Measurements from ENCODE around the gene AKR1B1. TPM values are rescaled to one million over a fixed set of nuclear protein-coding genes. Genes with fewer than 3 reads are reported as not detected.

AKR1B1 gene
- total RNA-seq, 2 donors from 2014 or later = 30.5 to 75.0 TPM

- Histone ChIP-seq H3K36me3 (no peaks in the 10 kb centered on the region), H3K9me3 (no peaks in the 10 kb centered on the region), H3K27me3 (replicated peaks; ENCODE audit: insufficient read depth) (no peaks in the 10 kb centered on the region), H3K4me3 (no peak overlapping the region), H3K4me1 (replicated peaks) (no peaks in the 10 kb centered on the region), H3K27ac (no peak overlapping the region)
- 74% methylated on average over 2 of the region's 2 CpGs for WGBS
- intact Hi-C loops (cut with DNase I) = no loop called here
- DNase-seq (ENCODE audit: low spot score) = no peak
- no peak for TF ChIP-seq POLR2A (IDR thresholded peaks at IDR 0.05)
- TF ChIP-seq POLR2AphosphoS5 (IDR thresholded peaks at IDR 0.05) = no peak
- no peak for TF ChIP-seq CTCF (IDR thresholded peaks at IDR 0.05)
These were observed 24.4 kb upstream of the AKR1B1 start for GRCh38 chr7:134483296-134483695.

- Histone ChIP-seq H3K27me3 (replicated peaks; ENCODE audit: insufficient read depth) (no peaks in the 10 kb centered on the region), H3K36me3 (no peaks in the 10 kb centered on the region), H3K4me1 (replicated peaks) (no peaks in the 10 kb centered on the region)
These were observed 24.0 kb upstream of the AKR1B1 start for GRCh38 chr7:134482858-134483257.

GRCh38 chr7:134481167-134481566, 22.3 kb upstream of the AKR1B1 start:
- TF ChIP-seq POLR2A (IDR thresholded peaks at IDR 0.05) (no peak), POLR2AphosphoS5 (IDR thresholded peaks at IDR 0.05) (no peak), CTCF (IDR thresholded peaks at IDR 0.05) (no peak)
- no peak for DNase-seq (ENCODE audit: low spot score)
- WGBS = 87% methylated on average over 3 of the region's 3 CpGs
- Histone ChIP-seq H3K9me3 (no peaks in the 10 kb centered on the region), H3K36me3 (no peaks in the 10 kb centered on the region), H3K27me3 (replicated peaks; ENCODE audit: insufficient read depth) (no peaks in the 10 kb centered on the region), H3K4me3 (no peak overlapping the region), H3K27ac (no peak overlapping the region), H3K4me1 (replicated peaks) (no peaks in the 10 kb centered on the region)
- intact Hi-C loops (cut with DNase I) = no loop called here

More at GRCh38 chr7:134482858-134483257, 24.0 kb upstream of the AKR1B1 start:
- no peak for DNase-seq (ENCODE audit: low spot score)
- Histone ChIP-seq H3K27ac (no peak overlapping the region), H3K4me3 (no peak overlapping the region), H3K9me3 (no peaks in the 10 kb centered on the region)
- intact Hi-C loops (cut with DNase I) = no loop called here
- TF ChIP-seq CTCF (IDR thresholded peaks at IDR 0.05) (no peak), POLR2A (IDR thresholded peaks at IDR 0.05) (no peak), POLR2AphosphoS5 (IDR thresholded peaks at IDR 0.05) (no peak)

- Histone ChIP-seq H3K4me1 (replicated peaks) (no peaks in the 10 kb centered on the region), H3K4me3 (no peak overlapping the region), H3K9me3 (no peaks in the 10 kb centered on the region), H3K36me3 (no peaks in the 10 kb centered on the region), H3K27me3 (replicated peaks; ENCODE audit: insufficient read depth) (no peaks in the 10 kb centered on the region), H3K27ac (no peak overlapping the region)
- TF ChIP-seq CTCF (IDR thresholded peaks at IDR 0.05) = no peak
- TF ChIP-seq POLR2AphosphoS5 (IDR thresholded peaks at IDR 0.05) = no peak
- TF ChIP-seq POLR2A (IDR thresholded peaks at IDR 0.05) = no peak
- no peak for DNase-seq (ENCODE audit: low spot score)
- intact Hi-C loops (cut with DNase I) = no loop called here
- WGBS = 15% methylated on average over 2 of the region's 2 CpGs
These were observed 21.8 kb upstream of the AKR1B1 start for GRCh38 chr7:134480730-134481129.

- no peak overlapping the region for H3K4me3 ChIP-seq
- no peaks in the 10 kb centered on the region for H3K4me1 ChIP-seq (replicated peaks)
- no peaks in the 10 kb centered on the region for H3K36me3 ChIP-seq
- intact Hi-C loops (cut with DNase I) = no loop called here
- no peaks in the 10 kb centered on the region for H3K9me3 ChIP-seq
- no peaks in the 10 kb centered on the region for H3K27me3 ChIP-seq (replicated peaks; ENCODE audit: insufficient read depth)
- DNase-seq (ENCODE audit: low spot score) = no peak
- H3K27ac ChIP-seq = no peak overlapping the region
- TF ChIP-seq POLR2A (IDR thresholded peaks at IDR 0.05) (no peak), CTCF (IDR thresholded peaks at IDR 0.05) (no peak), POLR2AphosphoS5 (IDR thresholded peaks at IDR 0.05) (no peak)
These were observed 21.3 kb upstream of the AKR1B1 start for GRCh38 chr7:134480202-134480601.

All from prostate gland (tissue), 2 donors.